GM23248 (cell line): ENCODE measurements around the gene SLC1A3. TPM values are rescaled to one million over a fixed set of nuclear protein-coding genes. Genes with fewer than 3 reads are reported as not detected.

Source experiments
- DNase-seq: peaks from one replicate; pipeline ENCODE4 v3.0.0-alpha.2; 2015
- H2AFZ ChIP-seq: fragments of 200-600 bp; sonication (generic); 2 replicates; pipeline ENCODE4 v1.6.1; 2016; ENCODE audit warnings: antibody characterized with exemption
- H3F3A ChIP-seq: fragments of 200-600 bp; sonication (generic); 2 replicates; pipeline ENCODE4 v1.6.1; 2016; ENCODE audit warnings: mild to moderate bottlenecking, antibody characterized with exemption, mixed run types; ENCODE audit not compliant: insufficient read depth
- H3K27ac ChIP-seq: fragments of 200-600 bp; sonication (generic); 2 replicates; pipeline ENCODE4 v1.5.1; 2016; ENCODE audit warnings: mild to moderate bottlenecking
- H3K27me3 ChIP-seq: fragments of 200-600 bp; sonication (generic); replicated peaks from 2 replicates; pipeline ENCODE4 v1.6.1; 2016; ENCODE audit warnings: mild to moderate bottlenecking; ENCODE audit not compliant: insufficient read depth
- H3K36me3 ChIP-seq: fragments of 200-600 bp; sonication (generic); 2 replicates; pipeline ENCODE4 v1.6.1; 2016; ENCODE audit warnings: low read depth, mild to moderate bottlenecking
- H3K4me1 ChIP-seq: fragments of 200-600 bp; sonication (generic); 2 replicates; pipeline ENCODE4 v1.6.1; 2016; ENCODE audit warnings: mild to moderate bottlenecking; ENCODE audit not compliant: insufficient read depth
- H3K4me2 ChIP-seq: fragments of 200-600 bp; sonication (generic); one replicate; pipeline ENCODE4 v1.6.1; 2016; ENCODE audit warnings: mild to moderate bottlenecking; ENCODE audit not compliant: unreplicated experiment
- H3K4me3 ChIP-seq: fragments of 200-600 bp; sonication (generic); 2 replicates; pipeline ENCODE4 v1.5.1; 2016; ENCODE audit warnings: mild to moderate bottlenecking
- H3K79me2 ChIP-seq: fragments of 200-600 bp; sonication (generic); 2 replicates; pipeline ENCODE4 v1.6.1; 2016; ENCODE audit warnings: mild to moderate bottlenecking; ENCODE audit not compliant: insufficient read depth
- H3K9ac ChIP-seq: fragments of 200-600 bp; sonication (generic); 2 replicates; pipeline ENCODE4 v1.6.1; 2016; ENCODE audit warnings: mild to moderate bottlenecking
- H3K9me2 ChIP-seq: fragments of 200-600 bp; sonication (generic); 2 replicates; pipeline ENCODE4 v1.6.1; 2016; ENCODE audit warnings: mixed run types, mild to moderate bottlenecking, moderate library complexity; ENCODE audit not compliant: insufficient read depth
- H3K9me3 ChIP-seq: fragments of 200-600 bp; sonication (generic); one replicate; pipeline ENCODE4 v1.6.1; 2017; ENCODE audit warnings: low read depth
- H4K20me1 ChIP-seq: fragments of 200-600 bp; sonication (generic); 2 replicates; pipeline ENCODE4 v1.6.0; 2016; ENCODE audit not compliant: insufficient read depth
- EZH2 ChIP-seq: fragments of 200-600 bp; sonication (generic); IDR thresholded peaks from 2 replicates; pipeline ENCODE4 v1.6.1; 2018; ENCODE audit warnings: antibody characterized with exemption, mild to moderate bottlenecking; ENCODE audit not compliant: insufficient read depth, poor library complexity, severe bottlenecking
- EZH2phosphoT487 ChIP-seq: fragments of 200-600 bp; sonication (generic); IDR thresholded peaks from 2 replicates; pipeline ENCODE4 v1.6.1; 2018; ENCODE audit warnings: antibody characterized with exemption, moderate library complexity, mild to moderate bottlenecking, low read depth; ENCODE audit not compliant: insufficient read depth
- WGBS, 2 experiments: methylation state at CpG; one replicate each; pipeline ENCODE4 v1.1.6; 2015 to 2017; ENCODE audit warnings: low lambda C conversion rate in 2 of 2, low coverage in 1 of 2; ENCODE audit errors: missing lambda C conversion rate in 2 of 2; 5-methylcytosine and 5-hydroxymethylcytosine counted together
- in situ Hi-C: fragments of 300-500 bp; cut with MboI; formaldehyde crosslinking; loops from 2 replicates; pipeline ENCODE4 v1.15.0; 2020
- polyA plus RNA-seq: library from polyadenylated mRNA; unstranded; fragments of >200 nt; fragmentation: Nextera tagmentation; extraction: Ambion mirVana; gene quantifications from 2 replicates; pipeline ENCODE4 v1.2.1, GENCODE V29; 2016
- total RNA-seq: library from RNA; depleted of rRNA; stranded (reverse); fragments of >200 nt; shearing (Covaris generic); gene quantifications from 2 replicates; pipeline ENCODE4 v1.2.3, GENCODE V29; 2014

Gene SLC1A3
- total and polyA plus RNA-seq, 2 experiments from 2014 or later, result 1.7 to 2.5 TPM

DNA sequence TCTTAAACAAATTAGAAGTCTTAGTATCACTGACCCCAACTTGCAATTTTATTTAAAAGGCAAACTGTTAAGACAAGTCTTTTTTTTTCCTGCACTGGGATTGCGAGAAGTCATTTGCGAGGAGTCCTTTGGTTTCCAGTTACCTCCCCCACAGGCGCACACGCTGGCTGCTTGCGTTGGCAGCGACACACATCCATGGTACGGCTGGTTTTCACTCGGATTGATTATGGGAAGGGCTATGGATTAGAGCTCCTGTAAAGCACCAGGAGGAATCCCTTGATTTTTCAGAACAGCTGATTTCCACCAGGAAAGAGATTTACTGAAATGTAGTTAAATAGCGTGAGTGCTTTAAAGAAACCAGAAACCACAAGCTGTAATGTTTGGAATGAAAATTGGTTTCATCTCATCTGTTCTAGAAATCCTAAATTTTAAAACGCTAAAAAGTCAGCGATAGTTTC is 737 bp downstream of the SLC1A3 start:
- peaks cover 21% of the 10 kb centered on the region for H3F3A ChIP-seq
- H3K27me3 ChIP-seq, result no peaks in the 10 kb centered on the region
- H3K9me2 ChIP-seq, result no peaks in the 10 kb centered on the region
- H3K9me3 ChIP-seq, result no peaks in the 10 kb centered on the region
- no peaks in the 10 kb centered on the region for H3K36me3 ChIP-seq
- H3K79me2 ChIP-seq, result no peaks in the 10 kb centered on the region
- H3K4me3 ChIP-seq, result peak overlapping the region; percentile 79
- peaks cover 18% of the 10 kb centered on the region for H3K4me1 ChIP-seq
- H2AFZ ChIP-seq, result peak overlapping the region; percentile 92
- no peak for TF ChIP-seq EZH2
- no peak for TF ChIP-seq EZH2phosphoT487
- 2% methylated on average over 11 of the region's 11 CpGs for WGBS, 2 experiments
- H3K4me2 ChIP-seq, result peak overlapping the region; percentile 97
- H3K9ac ChIP-seq, result peak overlapping the region; percentile 75
- no peaks in the 10 kb centered on the region for H4K20me1 ChIP-seq
- peak overlapping the region; percentile 50 for H3K27ac ChIP-seq
- peak; percentile 73 for DNase-seq
- in situ Hi-C loops, result no loop called here

DNA sequence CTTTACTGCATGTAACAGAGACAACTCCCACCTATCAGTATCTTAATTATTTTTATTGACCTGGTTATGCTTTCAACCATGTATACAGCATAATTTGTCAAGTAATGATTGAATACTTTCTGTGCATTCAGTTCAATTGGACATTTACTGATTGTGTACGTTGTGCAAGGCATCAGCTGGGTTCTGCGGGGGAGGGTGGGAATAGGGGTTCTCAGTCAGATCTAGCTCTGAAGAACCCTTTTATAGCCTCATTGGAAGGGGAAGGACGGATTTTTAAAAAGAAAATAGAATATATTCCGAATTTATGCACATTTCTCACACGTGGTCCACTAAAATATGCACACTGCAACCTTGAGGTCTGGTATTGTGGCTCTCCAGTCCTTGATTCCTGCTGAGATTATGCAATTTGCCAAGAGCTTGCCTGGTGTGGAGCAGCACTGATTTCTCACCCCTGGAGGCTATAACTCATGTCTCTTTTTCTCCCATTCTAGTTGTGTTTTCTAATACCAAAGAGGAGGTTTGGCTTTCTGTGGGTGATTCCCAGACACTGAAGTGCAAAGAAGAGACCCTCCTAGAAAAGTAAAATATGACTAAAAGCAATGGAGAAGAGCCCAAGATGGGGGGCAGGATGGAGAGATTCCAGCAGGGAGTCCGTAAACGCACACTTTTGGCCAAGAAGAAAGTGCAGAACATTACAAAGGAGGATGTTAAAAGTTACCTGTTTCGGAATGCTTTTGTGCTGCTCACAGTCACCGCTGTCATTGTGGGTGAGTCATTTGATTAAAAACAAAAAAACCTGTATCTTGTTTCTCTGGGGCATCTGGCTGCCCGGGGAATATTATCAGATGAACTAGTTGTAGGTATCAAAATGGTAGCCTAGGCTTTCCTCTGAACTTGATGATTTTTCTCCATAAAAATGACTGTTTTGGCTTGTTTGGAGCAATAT is 1.7 kb downstream of the SLC1A3 start:
- DNase-seq, result peak; percentile 68
- Histone ChIP-seq H2AFZ (no peak overlapping the region), H3K9me2 (no peaks in the 10 kb centered on the region), H3K27me3 (no peaks in the 10 kb centered on the region), H3K4me2 (peak overlapping the region; percentile 97), H3K4me3 (peak overlapping the region; percentile 79), H3K79me2 (no peaks in the 10 kb centered on the region), H4K20me1 (no peaks in the 10 kb centered on the region), H3K36me3 (no peaks in the 10 kb centered on the region), H3K9ac (peak overlapping the region; percentile 75; the same call in 1 of the 2 replicates), H3F3A (peaks cover 21% of the 10 kb centered on the region), H3K27ac (peak overlapping the region; percentile 50; the same call in 1 of the 2 replicates), H3K9me3 (no peaks in the 10 kb centered on the region), H3K4me1 (peaks cover 18% of the 10 kb centered on the region)
- in situ Hi-C loops, result no loop called here
- WGBS, 2 experiments, result 27 to 28% methylated on average over 10 of the region's 10 CpGs
- no peak for TF ChIP-seq EZH2phosphoT487
- TF ChIP-seq EZH2, result no peak

DNA sequence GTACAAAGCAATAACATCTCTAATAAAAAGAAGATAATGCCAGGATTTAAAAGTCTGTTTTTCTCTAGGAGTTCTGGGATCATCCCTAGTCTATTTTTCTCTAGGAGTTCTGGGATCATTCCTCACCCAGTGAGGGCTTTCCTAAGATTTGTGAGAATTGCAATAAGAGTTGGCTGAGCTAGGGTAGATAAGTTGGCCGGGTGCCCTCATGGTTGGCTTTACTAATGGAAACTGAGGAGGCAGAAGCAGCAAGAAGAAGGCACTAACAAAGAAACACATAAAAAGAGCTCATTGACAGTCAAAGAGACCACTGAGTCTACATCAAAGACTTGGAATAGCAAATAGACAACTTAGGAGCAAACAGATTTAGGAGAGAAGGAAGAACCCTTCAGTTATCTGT is 4.2 kb downstream of the SLC1A3 start:
- Histone ChIP-seq H3K27me3 (no peaks in the 10 kb centered on the region), H2AFZ (no peak overlapping the region), H3K9ac (no peak overlapping the region), H4K20me1 (no peaks in the 10 kb centered on the region), H3K4me1 (peaks cover 12% of the 10 kb centered on the region), H3K79me2 (no peaks in the 10 kb centered on the region), H3F3A (peaks cover 14% of the 10 kb centered on the region), H3K4me3 (no peak overlapping the region), H3K36me3 (no peaks in the 10 kb centered on the region), H3K9me2 (no peaks in the 10 kb centered on the region), H3K9me3 (no peaks in the 10 kb centered on the region), H3K4me2 (no peak overlapping the region), H3K27ac (no peak overlapping the region)
- DNase-seq, result no peak
- in situ Hi-C loops, result no loop called here
- 82 to 86% methylated on average over 1 of the region's 1 CpG for WGBS, 2 experiments
- TF ChIP-seq EZH2phosphoT487 (no peak), EZH2 (no peak)

DNA sequence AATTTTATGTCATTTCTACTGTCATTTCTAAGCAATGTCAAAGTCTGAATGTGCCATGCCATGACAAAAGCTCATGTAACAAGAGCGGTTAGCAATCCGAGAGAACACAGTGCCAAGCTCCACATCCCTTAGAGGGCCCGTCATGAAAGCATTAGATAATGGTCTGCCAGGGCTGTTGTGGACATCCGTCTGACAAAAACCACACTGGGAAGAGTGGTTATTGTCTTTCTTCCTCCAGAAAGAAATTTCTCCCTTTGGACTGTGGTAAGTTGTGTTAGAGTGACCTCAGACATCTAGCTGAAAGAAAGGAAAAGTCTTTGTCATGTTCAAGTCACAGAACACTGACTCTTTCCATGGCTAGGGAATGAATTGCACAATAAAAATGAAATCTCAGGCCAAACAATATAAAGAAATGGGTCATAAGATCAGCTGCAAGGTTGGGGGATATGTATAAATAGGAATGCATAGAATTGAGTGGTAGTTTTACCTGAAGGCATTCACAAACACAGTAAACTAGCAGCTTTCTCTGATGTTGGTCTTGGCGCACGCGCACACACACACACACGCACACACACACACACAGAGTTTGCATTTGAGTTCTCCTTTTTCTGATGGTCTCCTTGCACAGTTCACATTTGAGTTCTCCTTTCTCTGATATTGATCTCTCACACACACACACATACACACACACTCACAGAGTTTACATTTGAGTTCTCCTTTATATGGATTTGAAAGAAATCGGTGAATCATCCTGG is 5.3 kb downstream of the SLC1A3 start:
- no peak for TF ChIP-seq EZH2
- no peak for TF ChIP-seq EZH2phosphoT487
- DNase-seq, result no peak
- peaks cover 13% of the 10 kb centered on the region for H3K4me1 ChIP-seq
- H3K4me3 ChIP-seq, result no peak overlapping the region
- H3F3A ChIP-seq, result peaks cover 5% of the 10 kb centered on the region
- no peaks in the 10 kb centered on the region for H4K20me1 ChIP-seq
- no peaks in the 10 kb centered on the region for H3K9me3 ChIP-seq
- in situ Hi-C loops, result no loop called here
- no peak overlapping the region for H3K27ac ChIP-seq
- H2AFZ ChIP-seq, result no peak overlapping the region
- no peaks in the 10 kb centered on the region for H3K27me3 ChIP-seq
- H3K9me2 ChIP-seq, result no peaks in the 10 kb centered on the region
- WGBS, 2 experiments, result 95% methylated on average over 9 of the region's 9 CpGs
- H3K79me2 ChIP-seq, result no peaks in the 10 kb centered on the region
- H3K9ac ChIP-seq, result no peak overlapping the region
- no peaks in the 10 kb centered on the region for H3K36me3 ChIP-seq
- no peak overlapping the region for H3K4me2 ChIP-seq
